GM18511 (cell line): ENCODE results near the gene CEP170.
A peak's percentile ranks its signal among the peaks of the same experiment; 100 is the strongest.
"Not testable (repeated sequence)": the region's sequence is repeated elsewhere in the genome, so short reads cannot be mapped to it uniquely, and the experiment has no call there.

Source experiments
- ATAC-seq: cut with Tn5 transposase; IDR thresholded peaks from one replicate; pipeline ENCODE4 v1.9.1; 2021; ENCODE audit warnings: mild to moderate bottlenecking, moderate library complexity; ENCODE audit not compliant: unreplicated experiment

CEP170 gene

GRCh38 chr1:243236604-243237252, 18.4 kb downstream of the CEP170 start:
- peak; percentile 91 for ATAC-seq

- ATAC-seq = no peak
These were observed 20.0 kb downstream of the CEP170 start for GRCh38 chr1:243234978-243235647.

- ATAC-seq = no peak
These were observed 21.2 kb downstream of the CEP170 start for GRCh38 chr1:243233908-243234307.

GRCh38 chr1:243230914-243231313, 24.2 kb downstream of the CEP170 start:
- no peak for ATAC-seq

- no peak for ATAC-seq
These were observed 25.6 kb downstream of the CEP170 start for GRCh38 chr1:243229526-243229925.

GRCh38 chr1:243227622-243228021, 27.5 kb downstream of the CEP170 start:
- ATAC-seq = no peak

GRCh38 chr1:243218059-243218458, 37.0 kb downstream of the CEP170 start:
- ATAC-seq = no peak

- ATAC-seq = no peak
These were observed 37.7 kb downstream of the CEP170 start for GRCh38 chr1:243217349-243217748.

- ATAC-seq = no peak
These were observed 38.3 kb downstream of the CEP170 start for GRCh38 chr1:243216741-243217140.

- ATAC-seq = not testable (repeated sequence)
These were observed 39.7 kb downstream of the CEP170 start for GRCh38 chr1:243215276-243215875.

- no peak for ATAC-seq
These were observed 41.9 kb downstream of the CEP170 start for GRCh38 chr1:243213045-243213787.

- ATAC-seq = not testable (repeated sequence)
These were observed 43.1 kb downstream of the CEP170 start for GRCh38 chr1:243211984-243212383.

GRCh38 chr1:243205026-243205501, 50.0 kb downstream of the CEP170 start:
- ATAC-seq = not testable (repeated sequence)

GRCh38 chr1:243204336-243204735, 50.7 kb downstream of the CEP170 start:
- not testable (repeated sequence) for ATAC-seq

- not testable (repeated sequence) for ATAC-seq
These were observed 51.9 kb downstream of the CEP170 start for GRCh38 chr1:243203196-243203595.

- not testable (repeated sequence) for ATAC-seq
These were observed 53.8 kb downstream of the CEP170 start for GRCh38 chr1:243201316-243201715.

GRCh38 chr1:243197524-243197923, 57.6 kb downstream of the CEP170 start:
- ATAC-seq = not testable (repeated sequence)

- not testable (repeated sequence) for ATAC-seq
These were observed 61.8 kb downstream of the CEP170 start for GRCh38 chr1:243193330-243193729.

GRCh38 chr1:243186201-243186995, 68.7 kb downstream of the CEP170 start:
- not testable (repeated sequence) for ATAC-seq

GRCh38 chr1:243184787-243185186, 70.3 kb downstream of the CEP170 start:
- ATAC-seq = not testable (repeated sequence)
